LNCaP clone FGC (cell line): ENCODE results near the gene SLC26A5.

ENCODE experiments used
- DNase-seq: peaks from one replicate; pipeline ENCODE4 v3.0.0-alpha.2; 2011; ENCODE audit warnings: low read depth
- H3K4me3 ChIP-seq: 2 replicates; pipeline ENCODE4 v1.5.1; 2011; ENCODE audit warnings: mild to moderate bottlenecking, low read depth, low read length, control low read depth
- CTCF ChIP-seq: IDR thresholded peaks from 2 replicates; pipeline ENCODE4 v1.5.1; 2012; ENCODE audit warnings: mild to moderate bottlenecking; ENCODE audit not compliant: control insufficient read depth, insufficient read depth; ENCODE audit errors: extremely low read depth

The SLC26A5 gene

GRCh38 chr7:103325744-103326143 is 120.3 kb downstream of the SLC26A5 start:
- no peak for TF ChIP-seq CTCF
- no peak for DNase-seq
- H3K4me3 ChIP-seq = no peak overlapping the region
